CD4-positive, CD25-positive, alpha-beta regulatory T cell (primary cell): Measurements from ENCODE around the gene DOLPP1. TPM values are rescaled to one million over a fixed set of nuclear protein-coding genes. Genes with fewer than 3 reads are reported as not detected.
A peak's percentile ranks its signal among the peaks of the same experiment; 100 is the strongest.

Experiments
- ATAC-seq, 2 donors: fragments of 150-1000 bp; cut with Tn5 transposase; one replicate each; pipeline ENCODE4 v1.10.0; 2021; ENCODE audit warnings: low read depth in 2 of 2, moderate number of reproducible peaks in 2 of 2, moderate library complexity in 1 of 2
- DNase-seq, 3 donors: peaks; one replicate each; pipeline versions ENCODE4 v3.0.0 to v3.0.0-alpha.2; 2012 to 2022; ENCODE audit warnings: mixed read lengths in 1 of 3
- H3K27ac ChIP-seq: one replicate; pipeline ENCODE4 v1.7.0; 2013; ENCODE audit warnings: mild to moderate bottlenecking, low read length; ENCODE audit not compliant: insufficient read depth, poor library complexity, severe bottlenecking
- H3K27me3 ChIP-seq: one replicate; pipeline ENCODE4 v1.7.0; 2013; ENCODE audit warnings: low read length; ENCODE audit not compliant: control insufficient read depth, insufficient read depth
- H3K36me3 ChIP-seq: one replicate; pipeline ENCODE4 v1.7.0; 2013; ENCODE audit warnings: mild to moderate bottlenecking, low read length, moderate library complexity; ENCODE audit not compliant: control insufficient read depth, insufficient read depth
- H3K4me1 ChIP-seq: 2 replicates; pipeline ENCODE4 v1.7.0; 2013; ENCODE audit warnings: mild to moderate bottlenecking, low read length; ENCODE audit not compliant: insufficient read depth, control insufficient read depth, poor library complexity, severe bottlenecking
- H3K4me3 ChIP-seq: one replicate; pipeline ENCODE4 v1.7.0; 2013; ENCODE audit warnings: low read depth, mild to moderate bottlenecking, low read length, moderate library complexity
- H3K9me3 ChIP-seq, 2 experiments: 1 replicate in 1 of 2; 2 replicates in 1 of 2; pipeline ENCODE4 v1.7.0; 2013; ENCODE audit warnings: low read length in 2 of 2, mild to moderate bottlenecking in 1 of 2, moderate library complexity in 1 of 2; ENCODE audit not compliant: control insufficient read depth in 2 of 2
- H3K27ac Mint-ChIP-seq, 3 donors: one replicate each; pipeline ENCODE4 v1.8.0; 2020 to 2022; ENCODE audit warnings: mild to moderate bottlenecking in 3 of 3, mixed read lengths in 3 of 3, moderate library complexity in 2 of 3
- H3K27me3 Mint-ChIP-seq: one replicate; pipeline ENCODE4 v1.8.0; 2022; ENCODE audit warnings: mild to moderate bottlenecking, mixed read lengths
- H3K36me3 Mint-ChIP-seq: one replicate; pipeline ENCODE4 v1.8.0; 2020; ENCODE audit warnings: mixed read lengths
- H3K4me1 Mint-ChIP-seq, 4 donors: one replicate each; pipeline ENCODE4 v1.8.0; 2020 to 2022; ENCODE audit warnings: mixed read lengths in 4 of 4, mild to moderate bottlenecking in 1 of 4
- H3K4me3 Mint-ChIP-seq, 4 donors: one replicate each; pipeline ENCODE4 v1.8.0; 2020 to 2022; ENCODE audit warnings: mild to moderate bottlenecking in 4 of 4, mixed read lengths in 4 of 4, moderate library complexity in 3 of 4
- H3K9me3 Mint-ChIP-seq, 7 donors: one replicate each; pipeline ENCODE4 v1.8.0; 2020 to 2022; ENCODE audit warnings: mixed read lengths in 7 of 7, mild to moderate bottlenecking in 3 of 7, moderate library complexity in 2 of 7
- polyA plus RNA-seq, 4 donors: library from polyadenylated mRNA; unstranded; fragments of 300-500 nt; fragmentation: Illumina TruSeq; gene quantifications; one replicate each; pipeline ENCODE4 v1.2.3, GENCODE V29; 2021
- total RNA-seq: library from RNA; stranded (reverse); gene quantifications from one replicate; pipeline ENCODE4 v1.2.3, GENCODE V29; 2022

DOLPP1 gene
- total and polyA plus RNA-seq, 5 donors from 2014 or later = 3.9 to 9.3 (median 8.7) TPM

DNA sequence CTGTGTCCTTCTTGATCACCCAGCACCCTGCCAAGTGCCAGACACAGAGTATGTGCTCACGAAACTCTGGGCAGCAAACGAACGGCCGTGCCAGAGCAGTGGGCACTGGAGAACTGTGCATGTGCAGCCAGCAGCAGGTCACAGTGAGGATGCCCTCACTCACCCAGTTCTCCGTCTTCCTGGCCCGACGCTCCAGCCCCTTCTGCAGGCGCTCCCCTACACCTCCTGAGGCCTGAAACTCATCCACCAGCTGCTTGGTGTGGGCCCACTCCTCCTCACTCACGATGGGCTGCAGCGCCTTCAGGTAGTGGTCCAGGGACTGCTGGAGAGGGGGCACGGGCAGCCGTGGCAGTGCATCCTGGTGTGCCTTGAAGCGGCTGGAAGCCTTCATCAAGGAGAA, 26.7 kb downstream of the DOLPP1 start:
- DNase-seq (no peak), ATAC-seq (no peak)
- Histone ChIP-seq H3K27ac (no peak overlapping the region), H3K36me3 (no peaks in the 10 kb centered on the region), H3K4me1 (peaks cover 21% of the 10 kb centered on the region), H3K4me3 (no peak overlapping the region), H3K9me3 (no peaks in the 10 kb centered on the region), H3K27me3 (no peaks in the 10 kb centered on the region)
- Mint-ChIP-seq H3K27ac (no peak overlapping the region), H3K36me3 (no peaks in the 10 kb centered on the region), H3K9me3 (no peaks in the 10 kb centered on the region), H3K4me1 (peaks cover 0 to 32% (median 13%) of the 10 kb centered on the region in 4 donors), H3K27me3 (no peaks in the 10 kb centered on the region), H3K4me3 (peak overlapping the region in 2 of 4 donors; percentile 79 to 90)

DNA sequence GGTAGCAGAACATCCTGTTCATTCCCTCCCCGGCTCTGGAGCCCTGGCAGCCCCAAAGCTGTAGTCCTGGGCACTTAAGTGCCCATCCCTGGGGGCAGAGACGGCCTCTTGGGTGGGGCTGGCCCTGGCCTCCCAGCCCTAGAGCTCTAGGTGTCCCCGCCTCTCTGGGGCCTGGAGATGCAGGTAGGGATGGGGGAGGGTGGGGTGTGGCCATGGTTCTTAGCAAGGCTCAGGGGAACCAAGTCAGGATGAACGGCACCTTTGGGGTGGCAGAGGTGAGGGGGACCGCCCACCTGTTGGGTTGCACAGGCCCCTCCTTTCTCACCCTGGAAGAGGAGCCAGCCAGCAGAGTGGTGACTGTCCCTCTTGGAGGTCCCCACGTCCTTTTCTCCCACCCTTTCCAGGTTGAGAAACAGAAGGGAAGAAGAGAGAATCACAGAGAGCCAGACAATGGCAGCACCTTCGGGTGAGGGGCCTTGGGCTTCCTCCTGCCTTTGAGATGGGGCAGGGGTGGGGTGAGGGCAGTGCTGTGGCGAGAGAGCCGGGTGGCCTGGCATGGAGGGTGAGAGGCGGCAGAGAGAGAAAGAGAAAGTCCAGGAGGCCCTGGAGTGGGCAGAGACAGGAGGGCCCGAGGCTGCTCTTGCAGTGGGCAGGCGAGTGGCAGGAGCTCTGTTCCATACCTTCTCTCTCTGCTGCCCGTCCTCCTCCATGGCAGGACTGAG, 27.3 kb downstream of the DOLPP1 start:
- Histone ChIP-seq H3K4me3 (no peak overlapping the region), H3K27me3 (no peaks in the 10 kb centered on the region), H3K4me1 (peaks cover 21% of the 10 kb centered on the region), H3K9me3 (no peaks in the 10 kb centered on the region), H3K27ac (no peak overlapping the region), H3K36me3 (no peaks in the 10 kb centered on the region)
- H3K4me1 Mint-ChIP-seq = peaks cover 0 to 32% (median 13%) of the 10 kb centered on the region in 4 donors
- H3K9me3 Mint-ChIP-seq = no peaks in the 10 kb centered on the region
- no peaks in the 10 kb centered on the region for H3K27me3 Mint-ChIP-seq
- no peak for ATAC-seq
- no peak overlapping the region for H3K27ac Mint-ChIP-seq
- no peaks in the 10 kb centered on the region for H3K36me3 Mint-ChIP-seq
- H3K4me3 Mint-ChIP-seq = peak overlapping the region in 3 of 4 donors; percentile 56 to 80 (median 75)
- no peak for DNase-seq

GRCh38 chr9:129108805-129109536, 28.1 kb downstream of the DOLPP1 start:
- Mint-ChIP-seq H3K27me3 (no peaks in the 10 kb centered on the region), H3K4me1 (peaks cover 0 to 39% (median 13%) of the 10 kb centered on the region in 4 donors), H3K27ac (peak overlapping the region in 2 of 3 donors; percentile 41 to 46), H3K9me3 (no peaks in the 10 kb centered on the region), H3K4me3 (peak overlapping the region; percentile 75 to 80 (median 77)), H3K36me3 (no peaks in the 10 kb centered on the region)
- Histone ChIP-seq H3K27ac (no peak overlapping the region), H3K4me3 (no peak overlapping the region), H3K9me3 (no peaks in the 10 kb centered on the region), H3K36me3 (no peaks in the 10 kb centered on the region), H3K27me3 (no peaks in the 10 kb centered on the region), H3K4me1 (peaks cover 21% of the 10 kb centered on the region)
- DNase-seq (no peak), ATAC-seq (no peak)

- no peaks in the 10 kb centered on the region for H3K27me3 ChIP-seq
- no peak overlapping the region for H3K27ac ChIP-seq
- DNase-seq (peak in 1 of 3 donors; percentile 35), ATAC-seq (no peak)
- peak overlapping the region; percentile 75 to 80 (median 77) for H3K4me3 Mint-ChIP-seq
- H3K4me1 ChIP-seq = peaks cover 21% of the 10 kb centered on the region
- no peaks in the 10 kb centered on the region for H3K9me3 Mint-ChIP-seq
- H3K4me3 ChIP-seq = no peak overlapping the region
- H3K36me3 ChIP-seq = no peaks in the 10 kb centered on the region
- no peaks in the 10 kb centered on the region for H3K9me3 ChIP-seq
- peak overlapping the region in 2 of 3 donors; percentile 41 to 83 for H3K27ac Mint-ChIP-seq
- no peaks in the 10 kb centered on the region for H3K36me3 Mint-ChIP-seq
- H3K4me1 Mint-ChIP-seq = peaks cover 3 to 44% (median 16%) of the 10 kb centered on the region in 4 donors
- no peaks in the 10 kb centered on the region for H3K27me3 Mint-ChIP-seq
Measured at GRCh38 chr9:129109537-129109903, 28.6 kb downstream of the DOLPP1 start.

- Histone ChIP-seq H3K27ac (peak overlapping the region; percentile 88), H3K27me3 (no peaks in the 10 kb centered on the region), H3K36me3 (no peaks in the 10 kb centered on the region), H3K9me3 (no peaks in the 10 kb centered on the region), H3K4me1 (peaks cover 24% of the 10 kb centered on the region), H3K4me3 (peak overlapping the region; percentile 32)
- Mint-ChIP-seq H3K4me3 (peak overlapping the region in 3 of 4 donors; percentile 63 to 99 (median 94)), H3K9me3 (no peaks in the 10 kb centered on the region), H3K27me3 (no peaks in the 10 kb centered on the region), H3K36me3 (no peaks in the 10 kb centered on the region), H3K4me1 (peaks cover 6 to 51% (median 22%) of the 10 kb centered on the region in 4 donors), H3K27ac (peak overlapping the region in 2 of 3 donors; percentile 83 to 93)
- ATAC-seq (no peak), DNase-seq (peak in 1 of 3 donors; percentile 7)
Measured at GRCh38 chr9:129109952-129110739, 29.2 kb downstream of the DOLPP1 start.

DNA sequence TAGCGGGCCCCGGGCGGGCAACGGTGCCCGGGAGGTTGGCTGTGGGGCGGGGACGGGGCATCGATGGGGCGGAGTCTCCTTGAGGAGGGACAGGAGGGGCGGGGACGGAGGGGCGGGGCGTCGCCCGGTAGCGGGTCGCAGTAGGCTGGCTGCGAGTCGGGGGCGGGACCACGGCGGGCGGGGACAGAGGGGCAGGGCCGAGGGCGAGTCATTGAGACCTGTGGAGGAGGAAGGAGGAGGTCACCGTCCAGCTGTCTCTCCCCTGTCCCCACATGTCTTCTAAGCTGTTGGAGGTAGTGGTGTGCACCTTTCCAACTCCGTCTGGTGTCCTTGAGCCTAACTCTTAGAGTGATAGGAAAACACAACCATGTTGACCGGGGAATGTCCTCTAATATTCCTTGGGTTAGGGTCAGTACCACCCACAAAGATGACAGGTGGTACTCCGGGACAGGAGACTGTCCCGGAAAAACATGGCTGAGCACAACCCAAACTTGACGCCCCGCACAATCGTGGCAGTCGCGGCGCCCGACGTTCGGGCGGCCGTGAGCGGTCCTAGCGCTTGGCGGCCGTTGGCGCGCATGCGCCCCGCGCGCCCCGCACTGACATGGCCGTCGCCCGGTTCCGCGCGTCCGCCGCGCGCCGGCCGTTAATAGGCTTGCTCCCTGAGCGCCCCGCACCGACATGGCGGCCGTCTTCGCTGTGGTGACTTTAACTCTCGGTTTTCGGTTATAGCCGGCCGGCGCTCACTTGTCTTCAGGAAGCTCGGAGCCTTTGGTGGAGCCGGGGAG, 30.0 kb downstream of the DOLPP1 start, which contains the start of the genes CRAT and PTPA:
CRAT (minus strand) TSS at position 54 of the 788 bp plus-strand sequence. CDS start 284 bp downstream, outside the sequence.
PTPA (plus strand) TSS at position 676 of the 788 bp plus-strand sequence. CDS start 186 bp downstream, outside the sequence.
- DNase-seq = peak; percentile 90 to 95 (median 94)

More for the DNA sequence above, 30.0 kb downstream of the DOLPP1 start, which contains the start of the genes CRAT and PTPA:
- Histone ChIP-seq H3K27ac (peak within 1 kb of the TSS; percentile 88), H3K4me3 (peak within 1 kb of the TSS; percentile 95), H3K27me3 (no peaks in the 10 kb centered on the region), H3K36me3 (no peaks in the 10 kb centered on the region), H3K9me3 (no peaks in the 10 kb centered on the region), H3K4me1 (peaks cover 24% of the 10 kb centered on the region)
- peak within 1 kb of the TSS; percentile 94 to 100 (median 98) for H3K4me3 Mint-ChIP-seq
- ATAC-seq = peak; percentile 85 to 86
- peaks cover 8 to 53% (median 23%) of the 10 kb centered on the region in 4 donors for H3K4me1 Mint-ChIP-seq
- H3K27ac Mint-ChIP-seq = peak within 1 kb of the TSS; percentile 93 to 97 (median 95)
- no peaks in the 10 kb centered on the region for H3K9me3 Mint-ChIP-seq
- H3K27me3 Mint-ChIP-seq = no peaks in the 10 kb centered on the region
- no peaks in the 10 kb centered on the region for H3K36me3 Mint-ChIP-seq
